ENCODE measurements around the gene PLD6. TPM values are rescaled to one million over a fixed set of nuclear protein-coding genes. Genes with fewer than 3 reads are reported as not detected.

Gene PLD6
- total RNA-seq, 1 experiment from 2014 or later = 8.0 TPM

DNA sequence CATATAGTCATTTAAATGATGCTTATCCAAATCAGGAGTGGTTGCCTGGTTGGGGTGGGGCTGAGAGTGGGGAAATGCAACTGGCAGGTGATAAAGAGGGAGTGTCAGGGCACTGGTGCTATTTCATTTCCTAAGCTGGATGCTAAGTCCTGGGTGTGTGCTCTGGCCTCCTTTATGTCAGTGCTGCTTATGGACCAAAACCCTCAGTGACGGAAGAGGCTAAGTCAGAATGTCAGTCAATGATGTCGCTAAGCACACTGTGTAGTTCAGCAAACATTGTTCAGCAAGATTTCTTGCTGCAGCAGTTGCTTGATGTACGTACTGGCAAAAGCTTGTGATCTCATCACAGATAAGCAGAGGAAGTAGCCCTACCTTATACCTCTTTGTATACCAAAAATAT, 47.3 kb upstream of the PLD6 start:
- CTCF ChIA-PET = no interaction called here
- peaks cover 87% of the 10 kb centered on the region for H3K36me3 Mint-ChIP-seq (ENCODE audit: insufficient read depth, unreplicated experiment)
- H3K9me3 Mint-ChIP-seq (ENCODE audit: unreplicated experiment) = no peaks in the 10 kb centered on the region
- Histone ChIP-seq H3K36me3 (ENCODE audit: control insufficient read depth, insufficient read depth, low read length) (peaks cover 3% of the 10 kb centered on the region), H3K4me3 (ENCODE audit: low read depth, low read length) (no peak overlapping the region), H3K27me3 (replicated peaks; ENCODE audit: control insufficient read depth, insufficient read depth, low read length) (no peaks in the 10 kb centered on the region), H3K4me1 (no peaks in the 10 kb centered on the region), H3K9me3 (no peaks in the 10 kb centered on the region)
- no peaks in the 10 kb centered on the region for H3K4me1 Mint-ChIP-seq (ENCODE audit: low read depth, unreplicated experiment)
- H3K27me3 Mint-ChIP-seq (ENCODE audit: insufficient read depth, unreplicated experiment) = no peaks in the 10 kb centered on the region
- TF ChIP-seq, protein P1, sequence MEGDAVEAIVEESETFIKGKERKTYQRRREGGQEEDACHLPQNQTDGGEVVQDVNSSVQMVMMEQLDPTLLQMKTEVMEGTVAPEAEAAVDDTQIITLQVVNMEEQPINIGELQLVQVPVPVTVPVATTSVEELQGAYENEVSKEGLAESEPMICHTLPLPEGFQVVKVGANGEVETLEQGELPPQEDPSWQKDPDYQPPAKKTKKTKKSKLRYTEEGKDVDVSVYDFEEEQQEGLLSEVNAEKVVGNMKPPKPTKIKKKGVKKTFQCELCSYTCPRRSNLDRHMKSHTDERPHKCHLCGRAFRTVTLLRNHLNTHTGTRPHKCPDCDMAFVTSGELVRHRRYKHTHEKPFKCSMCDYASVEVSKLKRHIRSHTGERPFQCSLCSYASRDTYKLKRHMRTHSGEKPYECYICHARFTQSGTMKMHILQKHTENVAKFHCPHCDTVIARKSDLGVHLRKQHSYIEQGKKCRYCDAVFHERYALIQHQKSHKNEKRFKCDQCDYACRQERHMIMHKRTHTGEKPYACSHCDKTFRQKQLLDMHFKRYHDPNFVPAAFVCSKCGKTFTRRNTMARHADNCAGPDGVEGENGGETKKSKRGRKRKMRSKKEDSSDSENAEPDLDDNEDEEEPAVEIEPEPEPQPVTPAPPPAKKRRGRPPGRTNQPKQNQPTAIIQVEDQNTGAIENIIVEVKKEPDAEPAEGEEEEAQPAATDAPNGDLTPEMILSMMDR (IDR thresholded peaks at IDR 0.05; ENCODE audit: insufficient read depth in 1 of 2, low read depth in 1 of 2, low read length in 1 of 2, severe bottlenecking in 1 of 2, unreplicated experiment in 1 of 2) = no peak
- no peak overlapping the region for H3K27ac Mint-ChIP-seq (ENCODE audit: unreplicated experiment)
- no peak overlapping the region for H3K4me3 Mint-ChIP-seq (ENCODE audit: unreplicated experiment)
- POLR2A ChIA-PET = no interaction called here
- BruUV-seq (replicated peaks) = no TSS peak
- intact Hi-C loops (cut with micrococcal nuclease; ENCODE audit: unreplicated experiment) = no loop called here
- DNase-seq = no peak

GRCh38 chr17:17252149-17252661, 46.1 kb upstream of the PLD6 start:
- H3K4me3 Mint-ChIP-seq (ENCODE audit: unreplicated experiment) = no peak overlapping the region
- DNase-seq = no peak

DNA sequence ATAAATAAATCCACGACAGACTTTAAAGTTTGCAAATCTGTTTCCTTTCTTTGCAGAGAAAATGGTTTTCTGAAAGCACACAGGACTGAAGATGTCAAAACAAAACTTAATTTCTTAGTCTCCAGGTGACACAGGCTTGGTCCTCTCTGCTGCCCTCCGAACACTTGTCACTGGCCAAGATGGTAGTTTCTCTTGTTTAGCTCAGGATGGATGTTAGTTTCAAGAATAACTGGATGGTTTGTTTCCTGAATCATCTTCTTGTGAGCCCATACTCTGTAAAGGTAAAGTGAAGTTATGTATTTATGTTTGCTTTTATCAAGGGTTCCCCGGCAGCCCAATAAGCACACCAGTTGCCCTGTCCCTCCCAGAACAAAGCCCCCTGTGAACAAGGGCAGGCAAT, 40.7 kb upstream of the PLD6 start:
- BruUV-seq (replicated peaks) = no TSS peak

More at GRCh38 chr17:17252149-17252661, 46.1 kb upstream of the PLD6 start:
- peaks cover 3% of the 10 kb centered on the region for H3K36me3 ChIP-seq (ENCODE audit: control insufficient read depth, insufficient read depth, low read length)
- TF ChIP-seq, protein P1 (IDR thresholded peaks at IDR 0.05; ENCODE audit: insufficient read depth in 1 of 2, low read depth in 1 of 2, low read length in 1 of 2, severe bottlenecking in 1 of 2, unreplicated experiment in 1 of 2) = no peak
- no TSS peak for BruUV-seq (replicated peaks)
- ChIA-PET CTCF (no interaction called here), POLR2A (no interaction called here)
- Mint-ChIP-seq H3K4me1 (ENCODE audit: low read depth, unreplicated experiment) (no peaks in the 10 kb centered on the region), H3K36me3 (ENCODE audit: insufficient read depth, unreplicated experiment) (peaks cover 87% of the 10 kb centered on the region), H3K27ac (ENCODE audit: unreplicated experiment) (no peak overlapping the region), H3K9me3 (ENCODE audit: unreplicated experiment) (no peaks in the 10 kb centered on the region), H3K27me3 (ENCODE audit: insufficient read depth, unreplicated experiment) (no peaks in the 10 kb centered on the region)
- H3K4me3 ChIP-seq (ENCODE audit: low read depth, low read length) = no peak overlapping the region
- H3K27me3 ChIP-seq (replicated peaks; ENCODE audit: control insufficient read depth, insufficient read depth, low read length) = no peaks in the 10 kb centered on the region
- intact Hi-C loops (cut with micrococcal nuclease; ENCODE audit: unreplicated experiment) = no loop called here
- H3K4me1 ChIP-seq = no peaks in the 10 kb centered on the region
- no peaks in the 10 kb centered on the region for H3K9me3 ChIP-seq

More for the DNA sequence above, 40.7 kb upstream of the PLD6 start:
- H3K4me1 ChIP-seq = no peaks in the 10 kb centered on the region
- ChIA-PET POLR2A (no interaction called here), CTCF (no interaction called here)
- Mint-ChIP-seq H3K4me3 (ENCODE audit: unreplicated experiment) (no peak overlapping the region), H3K36me3 (ENCODE audit: insufficient read depth, unreplicated experiment) (peaks cover 58% of the 10 kb centered on the region), H3K4me1 (ENCODE audit: low read depth, unreplicated experiment) (no peaks in the 10 kb centered on the region), H3K9me3 (ENCODE audit: unreplicated experiment) (no peaks in the 10 kb centered on the region), H3K27me3 (ENCODE audit: insufficient read depth, unreplicated experiment) (no peaks in the 10 kb centered on the region), H3K27ac (ENCODE audit: unreplicated experiment) (no peak overlapping the region)
- TF ChIP-seq, protein P1 (IDR thresholded peaks at IDR 0.05; ENCODE audit: insufficient read depth in 1 of 2, low read depth in 1 of 2, low read length in 1 of 2, severe bottlenecking in 1 of 2, unreplicated experiment in 1 of 2) = no peak
- no peaks in the 10 kb centered on the region for H3K9me3 ChIP-seq
- DNase-seq = no peak
- no peak overlapping the region for H3K4me3 ChIP-seq (ENCODE audit: low read depth, low read length)
- no peaks in the 10 kb centered on the region for H3K27me3 ChIP-seq (replicated peaks; ENCODE audit: control insufficient read depth, insufficient read depth, low read length)
- intact Hi-C loops (cut with micrococcal nuclease; ENCODE audit: unreplicated experiment) = no loop called here
- H3K36me3 ChIP-seq (ENCODE audit: control insufficient read depth, insufficient read depth, low read length) = peaks cover 1% of the 10 kb centered on the region

All from Caco-2 (cell line).